GM12865 (cell line): ENCODE measurements around the gene SRGN.
"Not testable (repeated sequence)": the region's sequence is repeated elsewhere in the genome, so short reads cannot be mapped to it uniquely, and the experiment has no call there.

ENCODE experiments used
- DNase-seq: peaks from one replicate; pipeline ENCODE4 v3.0.0; 2010; ENCODE audit warnings: low read depth
- H3K4me3 ChIP-seq: 2 replicates; pipeline ENCODE4 v1.5.1; 2011; ENCODE audit warnings: mild to moderate bottlenecking, low read depth, low read length, control low read depth
- CTCF ChIP-seq: IDR thresholded peaks from 2 replicates; pipeline ENCODE4 v1.5.1; 2011; ENCODE audit warnings: low read length, control low read depth, low read depth, inconsistent platforms; ENCODE audit not compliant: insufficient read depth; ENCODE audit errors: missing control alignments

Gene SRGN

GRCh38 chr10:69087590-69088470 is at the start of gene SRGN:
Gene SRGN, plus strand, starts transcription at chr10:69088103. Its CDS starts 55 bp downstream, at chr10:69088158.
- DNase-seq = peak; percentile 95
- peak within 1 kb of the TSS; percentile 82 for H3K4me3 ChIP-seq
- TF ChIP-seq CTCF = no peak

GRCh38 chr10:69040904-69041303 is 47.0 kb upstream of the SRGN start:
- not testable (repeated sequence) for DNase-seq, H3K4me3 ChIP-seq

- TF ChIP-seq CTCF = no peak
- DNase-seq = no peak
- H3K4me3 ChIP-seq = no peak overlapping the region
These were observed 45.5 kb upstream of the SRGN start for GRCh38 chr10:69042417-69042816.

GRCh38 chr10:69042838-69043237 is 45.1 kb upstream of the SRGN start:
- no peak overlapping the region for H3K4me3 ChIP-seq
- TF ChIP-seq CTCF = no peak
- no peak for DNase-seq

- peak overlapping the region; percentile 51 for H3K4me3 ChIP-seq
- peak; percentile 88 for DNase-seq
- no peak for TF ChIP-seq CTCF
These were observed 43.9 kb upstream of the SRGN start for GRCh38 chr10:69043931-69044531.

GRCh38 chr10:69044546-69044945 is 43.4 kb upstream of the SRGN start:
- TF ChIP-seq CTCF = no peak
- DNase-seq = no peak
- peak overlapping the region; percentile 51 for H3K4me3 ChIP-seq

- peak; percentile 92 for DNase-seq
- TF ChIP-seq CTCF = no peak
- H3K4me3 ChIP-seq = peak overlapping the region; percentile 51
These were observed 42.2 kb upstream of the SRGN start for GRCh38 chr10:69045441-69046300.
